GM18951 (cell line): ENCODE measurements around the gene PTPRS.
"Not testable (repeated sequence)": the region's sequence is repeated elsewhere in the genome, so short reads cannot be mapped to it uniquely, and the experiment has no call there.

Experiments
- POLR2A ChIP-seq: IDR thresholded peaks from 4 replicates; pipeline ENCODE4 v1.6.1; 2011; ENCODE audit warnings: mild to moderate bottlenecking; ENCODE audit not compliant: insufficient read length, insufficient read depth; ENCODE audit errors: extremely low read depth
- in situ Hi-C: fragments of 300-500 bp; cut with MboI; formaldehyde crosslinking; loops from one replicate; pipeline ENCODE4 v1.12.0; 2022; ENCODE audit warnings: low sequenced_read_pairs, mixed read lengths, inconsistent platforms; ENCODE audit not compliant: unreplicated experiment

PTPRS gene

GRCh38 chr19:5334366-5334739, 6.3 kb downstream of the PTPRS start:
- no peak for TF ChIP-seq POLR2A
- in situ Hi-C loops, result no loop called here

DNA sequence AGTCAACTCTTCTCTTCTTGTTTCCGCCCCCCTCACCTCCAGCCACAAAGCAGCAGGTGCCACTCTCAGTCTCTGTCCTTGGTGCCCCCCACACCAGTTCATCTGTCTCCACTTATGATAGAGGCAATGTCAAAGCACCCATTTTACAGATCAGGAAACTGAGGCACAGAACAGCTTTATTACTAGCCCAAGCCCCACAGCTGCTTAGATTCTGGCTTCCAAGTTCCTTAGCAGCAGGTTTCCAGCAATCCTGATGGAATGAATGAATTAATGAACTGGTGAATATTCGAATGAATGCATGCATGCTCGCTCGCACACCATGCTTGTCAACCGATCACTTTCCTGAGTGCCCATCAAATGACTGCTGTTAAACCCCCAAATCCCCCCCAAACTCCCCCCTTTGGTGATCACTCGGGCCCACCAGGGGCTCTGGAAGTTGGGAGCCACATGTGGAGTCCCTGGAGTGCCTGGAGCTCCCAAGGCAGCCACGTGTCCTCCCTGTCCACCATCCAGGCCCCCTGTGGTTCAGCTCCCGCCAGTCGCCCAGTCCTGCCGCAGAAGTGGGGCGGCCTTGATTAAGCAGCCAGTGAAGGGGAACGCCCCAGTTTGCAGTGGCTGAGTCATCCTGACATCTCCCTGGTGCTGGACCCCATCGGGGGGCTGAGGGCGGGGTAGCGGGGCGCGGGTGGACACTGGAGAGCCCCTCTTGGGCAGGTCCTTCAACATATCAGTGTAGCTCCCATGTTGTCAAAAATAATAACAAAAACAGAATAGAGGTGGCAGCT, 6.8 kb downstream of the PTPRS start:
- TF ChIP-seq POLR2A, result no peak
- in situ Hi-C loops, result no loop called here

- in situ Hi-C loops, result no loop called here
- no peak for TF ChIP-seq POLR2A
Measured at GRCh38 chr19:5332501-5332900, 8.1 kb downstream of the PTPRS start.

DNA sequence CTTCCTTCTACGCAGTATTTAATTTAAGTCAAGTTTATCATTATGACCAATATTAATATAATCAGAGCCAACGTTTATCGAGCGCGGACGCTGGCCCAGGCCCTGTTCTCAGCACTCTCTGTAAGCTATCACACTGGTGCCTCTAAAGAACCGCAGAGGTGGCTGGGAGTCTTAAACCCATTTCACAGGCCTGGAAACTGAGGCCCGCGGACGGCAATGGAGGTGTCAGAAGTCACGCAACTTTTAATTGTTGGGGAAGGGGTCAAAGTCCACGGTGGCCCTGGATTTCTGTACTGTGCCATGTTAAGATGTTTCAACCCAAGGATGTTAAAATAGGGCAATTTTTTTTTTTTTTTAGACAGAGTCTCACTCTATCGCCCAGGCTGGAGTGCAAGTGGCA, 8.8 kb downstream of the PTPRS start:
- no peak for TF ChIP-seq POLR2A
- in situ Hi-C loops, result no loop called here

- no peak for TF ChIP-seq POLR2A
Measured at GRCh38 chr19:5330307-5330720, 10.3 kb downstream of the PTPRS start.

GRCh38 chr19:5329141-5329540, 11.5 kb downstream of the PTPRS start:
- in situ Hi-C loops, result no loop called here
- TF ChIP-seq POLR2A, result no peak

More at GRCh38 chr19:5330307-5330720, 10.3 kb downstream of the PTPRS start:
- in situ Hi-C loops, result no loop called here

DNA sequence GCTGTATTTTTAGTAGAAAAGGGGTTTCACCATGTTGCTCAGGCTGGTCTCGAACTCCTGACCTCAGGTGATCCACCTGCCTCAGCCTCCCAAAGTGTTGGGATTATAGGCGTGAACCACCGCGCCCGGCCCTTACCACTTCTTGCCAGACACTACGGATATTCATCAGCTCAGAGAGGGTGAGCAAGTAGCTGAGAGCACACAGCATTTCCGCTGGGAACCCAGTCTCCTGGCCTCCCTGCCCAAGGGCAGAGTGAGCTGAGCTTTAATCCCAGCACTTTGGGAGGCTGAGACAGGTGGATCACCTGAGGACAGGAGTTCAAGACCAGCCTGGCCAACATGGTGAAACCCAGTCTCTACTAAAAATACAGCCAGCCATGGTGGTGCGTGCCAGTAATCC, 12.2 kb downstream of the PTPRS start:
- in situ Hi-C loops, result not testable (repeated sequence)

DNA sequence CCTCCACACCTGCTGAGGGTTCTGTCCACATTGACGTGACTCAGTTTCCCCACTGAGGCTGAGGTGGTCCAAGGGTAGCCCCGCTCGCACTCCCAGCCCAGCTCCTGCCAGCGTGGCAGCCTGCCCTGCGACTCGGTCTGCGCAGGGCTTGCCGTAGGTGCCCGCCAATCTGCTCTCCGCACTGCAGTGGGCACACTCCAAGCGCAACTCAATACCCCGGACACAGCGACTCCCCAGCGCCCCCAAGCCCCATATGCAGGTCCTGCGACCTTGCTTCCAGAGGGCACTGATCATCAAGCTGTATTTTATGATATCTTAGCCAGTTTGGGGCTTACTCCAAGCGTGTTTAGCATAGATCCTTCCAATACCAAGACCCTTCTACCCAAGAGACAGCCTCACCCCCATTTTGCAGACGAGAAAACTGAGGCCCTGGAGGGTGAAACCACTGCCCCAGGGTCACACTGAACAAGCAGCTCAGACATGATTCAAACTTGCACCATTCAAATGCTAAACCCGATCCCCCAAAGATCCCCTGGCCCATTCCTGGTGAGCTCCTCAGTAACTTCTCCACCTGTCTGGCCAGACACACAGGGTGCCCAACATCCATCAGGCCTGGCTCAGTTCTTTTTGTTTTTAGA, 13.5 kb downstream of the PTPRS start:
- in situ Hi-C loops, result no loop called here
- TF ChIP-seq POLR2A, result no peak

GRCh38 chr19:5326545-5326944, 14.1 kb downstream of the PTPRS start:
- TF ChIP-seq POLR2A, result no peak
- in situ Hi-C loops, result no loop called here

DNA sequence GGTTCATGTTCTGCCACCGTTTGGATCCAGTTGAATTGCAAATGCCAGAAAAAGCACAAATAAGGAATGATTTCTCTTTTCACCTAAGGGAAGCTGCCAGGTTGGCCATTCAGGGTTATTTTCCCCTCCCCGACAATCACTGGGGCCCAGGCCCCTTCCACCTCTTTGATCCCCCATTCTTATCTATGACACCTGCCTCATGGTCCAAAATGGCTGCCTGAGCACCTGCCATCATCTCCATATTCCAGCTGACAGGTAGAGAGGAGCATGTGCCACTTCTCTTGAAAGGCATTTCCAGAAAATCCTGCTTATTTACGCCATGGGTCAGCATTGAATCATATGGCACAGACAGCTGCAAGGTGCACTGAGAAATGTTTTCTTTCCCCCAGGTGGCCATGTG, 15.7 kb downstream of the PTPRS start:
- no peak for TF ChIP-seq POLR2A
- in situ Hi-C loops, result no loop called here

DNA sequence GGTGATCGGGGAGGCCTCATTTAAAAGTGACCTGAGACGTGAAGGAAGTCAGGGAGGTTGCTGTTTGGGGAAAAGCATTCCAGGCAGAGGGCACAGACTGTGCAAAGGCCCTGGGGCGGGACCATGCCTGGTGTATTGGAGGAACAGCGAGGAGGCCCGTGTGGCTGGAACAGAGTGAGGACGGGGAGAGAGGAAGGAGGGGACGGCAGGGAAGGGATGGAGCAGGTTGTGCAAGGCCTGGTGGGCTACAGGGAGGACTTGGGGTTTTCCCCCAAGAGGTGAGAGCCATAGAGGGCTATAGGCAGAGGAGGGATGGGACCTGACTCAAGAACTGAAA, 17.2 kb downstream of the PTPRS start:
- TF ChIP-seq POLR2A, result no peak
- in situ Hi-C loops, result no loop called here

DNA sequence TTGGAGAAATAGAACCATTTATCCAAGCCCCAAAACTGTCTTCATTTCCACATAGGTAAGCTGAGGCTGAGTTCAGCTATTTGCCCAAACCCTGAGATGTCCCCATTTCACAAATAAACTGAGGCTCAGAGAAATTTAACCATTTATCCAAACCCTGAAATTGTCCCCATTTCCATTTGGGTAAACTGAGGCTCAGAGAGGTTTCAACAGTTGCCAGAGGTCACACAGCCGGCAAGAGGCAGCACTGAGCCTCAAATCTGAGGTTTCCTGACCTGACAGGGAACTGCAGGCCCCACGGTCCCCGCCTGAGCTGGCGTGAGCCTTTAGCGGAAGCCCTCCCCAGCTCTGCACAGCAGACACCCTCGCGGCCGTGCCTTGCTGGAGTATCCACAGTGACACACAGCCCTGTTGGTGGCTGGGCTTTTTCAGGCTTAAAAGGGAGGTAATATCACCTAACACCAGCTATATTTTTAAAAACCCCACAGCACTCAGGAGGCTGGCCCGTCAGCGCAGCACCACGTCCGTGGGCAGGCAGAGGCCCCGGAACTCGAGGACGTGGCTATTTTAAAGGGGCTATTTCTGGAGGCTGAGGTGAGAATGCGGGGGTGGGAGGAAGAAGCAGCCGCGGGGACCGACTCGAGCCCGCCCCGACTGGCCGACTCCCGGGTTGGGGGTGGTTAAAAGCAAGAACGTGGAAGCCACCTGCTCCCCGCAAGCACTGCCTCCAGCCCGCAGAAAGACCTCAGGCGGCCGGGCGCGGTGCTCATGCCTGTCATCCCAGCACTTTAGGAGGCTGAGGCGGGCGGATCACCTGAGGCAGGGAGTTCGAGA, 18.5 kb downstream of the PTPRS start:
- no peak for TF ChIP-seq POLR2A
- in situ Hi-C loops, result no loop called here

DNA sequence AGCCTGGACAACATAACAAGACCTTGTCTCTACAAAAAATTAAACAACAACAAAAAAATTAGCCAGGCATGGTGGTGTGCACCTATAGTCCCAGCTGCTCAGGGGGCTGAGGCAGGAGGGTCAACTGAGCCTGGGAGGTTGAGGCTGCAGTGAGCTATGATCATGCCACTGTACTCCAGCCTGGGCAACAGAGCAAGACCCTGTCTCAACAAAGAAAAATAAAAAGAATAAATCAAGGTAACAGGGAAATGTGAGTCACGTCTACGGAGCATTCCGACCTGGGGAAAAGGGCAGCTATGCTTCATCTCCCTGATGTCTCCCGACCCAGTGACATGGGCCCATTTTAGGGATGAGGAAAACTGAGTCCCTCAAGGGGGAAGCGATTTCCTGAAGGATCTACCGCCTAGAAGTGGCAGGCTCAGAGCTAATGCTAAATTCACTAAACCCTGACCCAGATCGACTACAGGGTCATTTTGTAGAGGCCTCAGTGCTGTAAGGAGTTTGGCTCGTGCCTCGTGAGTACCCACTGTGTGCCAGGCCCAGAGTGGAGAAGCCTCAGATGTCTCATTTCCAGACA, 19.5 kb downstream of the PTPRS start:
- TF ChIP-seq POLR2A, result no peak
- in situ Hi-C loops, result no loop called here
